MM.1S (cell line): ENCODE results near the gene EZH2.

ENCODE experiments used
- DNase-seq: peaks from one replicate; pipeline ENCODE4 v3.0.0-alpha.2; 2015
- H2AFZ ChIP-seq: fragments of 300-600 bp; sonication (generic); 2 replicates; pipeline ENCODE4 v1.6.0; 2016; ENCODE audit warnings: antibody characterized with exemption, low read length
- H3F3A ChIP-seq: fragments of 300-600 bp; sonication (generic); 2 replicates; pipeline ENCODE4 v1.6.1; 2016; ENCODE audit warnings: mild to moderate bottlenecking, antibody characterized with exemption, low read length, moderate library complexity, mixed read lengths; ENCODE audit not compliant: insufficient read depth
- H3K27ac ChIP-seq: fragments of 300-600 bp; sonication (generic); 2 replicates; pipeline ENCODE4 v1.5.1; 2016; ENCODE audit warnings: mild to moderate bottlenecking, low read length
- H3K27me3 ChIP-seq: fragments of 300-600 bp; sonication (generic); replicated peaks from 2 replicates; pipeline ENCODE4 v1.6.0; 2016; ENCODE audit warnings: low read length; ENCODE audit not compliant: insufficient read depth
- H3K36me3 ChIP-seq: fragments of 300-600 bp; sonication (generic); replicated peaks from 2 replicates; pipeline ENCODE4 v1.6.1; 2016; ENCODE audit warnings: mild to moderate bottlenecking, low read length, mixed read lengths; ENCODE audit not compliant: insufficient read depth
- H3K4me1 ChIP-seq: fragments of 300-600 bp; sonication (generic); 2 replicates; pipeline ENCODE4 v1.6.1; 2016; ENCODE audit warnings: low read length, mixed read lengths
- H3K4me2 ChIP-seq: fragments of 300-600 bp; sonication (generic); 2 replicates; pipeline ENCODE4 v1.6.0; 2016; ENCODE audit warnings: low read depth, low read length
- H3K4me3 ChIP-seq: fragments of 300-600 bp; sonication (generic); 2 replicates; pipeline ENCODE4 v1.5.1; 2016; ENCODE audit warnings: low read length, mixed read lengths
- H3K79me2 ChIP-seq: fragments of 300-600 bp; sonication (generic); 2 replicates; pipeline ENCODE4 v1.6.1; 2016; ENCODE audit warnings: mixed run types, low read length, mixed read lengths
- H3K9ac ChIP-seq: fragments of 300-600 bp; sonication (generic); 2 replicates; pipeline ENCODE4 v1.6.1; 2016; ENCODE audit warnings: low read length, mixed read lengths
- H3K9me2 ChIP-seq: fragments of 300-600 bp; sonication (generic); replicated peaks from 2 replicates; pipeline ENCODE4 v1.6.1; 2016; ENCODE audit warnings: mild to moderate bottlenecking, low read length, mixed read lengths; ENCODE audit not compliant: insufficient read depth
- H3K9me3 ChIP-seq: fragments of 300-600 bp; sonication (generic); replicated peaks from 2 replicates; pipeline ENCODE4 v1.6.1; 2016; ENCODE audit warnings: mild to moderate bottlenecking, low read length, mixed read lengths; ENCODE audit not compliant: insufficient read depth
- H4K20me1 ChIP-seq: fragments of 300-600 bp; sonication (generic); 2 replicates; pipeline ENCODE4 v1.6.1; 2016; ENCODE audit warnings: mild to moderate bottlenecking, low read length, moderate library complexity, mixed read lengths; ENCODE audit not compliant: insufficient read depth
- CTCF ChIP-seq: fragments of 300-600 bp; sonication (generic); IDR thresholded peaks from 2 replicates; pipeline ENCODE4 v1.5.1; 2016; ENCODE audit warnings: antibody characterized with exemption, low read length, mixed read lengths
- EZH2 ChIP-seq: fragments of 300-600 bp; sonication (generic); optimal IDR thresholded peaks from 2 replicates; pipeline ENCODE3; 2017; ENCODE audit warnings: low read depth, mild to moderate bottlenecking, antibody characterized with exemption, low read length, mixed read lengths
- EZH2phosphoT487 ChIP-seq: fragments of 300-600 bp; sonication (generic); IDR thresholded peaks from 2 replicates; pipeline ENCODE4 v1.6.1; 2018; ENCODE audit warnings: antibody characterized with exemption, low read length

The EZH2 gene

GRCh38 chr7:148793590-148793989, 90.5 kb downstream of the EZH2 start:
- no peaks in the 10 kb centered on the region for H3K9me2 ChIP-seq
- H3K4me1 ChIP-seq: peaks cover 4% of the 10 kb centered on the region; the same call in 1 of the 2 replicates
- no peaks in the 10 kb centered on the region for H3K9me3 ChIP-seq
- no peak overlapping the region for H3K9ac ChIP-seq
- H3K36me3 ChIP-seq: peaks cover 61% of the 10 kb centered on the region
- H3K79me2 ChIP-seq: peaks cover 51% of the 10 kb centered on the region
- no peak overlapping the region for H3K4me2 ChIP-seq
- H3K27me3 ChIP-seq: no peaks in the 10 kb centered on the region
- no peak overlapping the region for H3K27ac ChIP-seq
- no peak overlapping the region for H3K4me3 ChIP-seq
- no peaks in the 10 kb centered on the region; the same call in 1 of the 2 replicates for H4K20me1 ChIP-seq
- H2AFZ ChIP-seq: no peak overlapping the region
- H3F3A ChIP-seq: peaks cover 17% of the 10 kb centered on the region; the same call in 1 of the 2 replicates
- DNase-seq: no peak
- TF ChIP-seq EZH2phosphoT487 (no peak), CTCF (no peak), EZH2 (no peak)

- TF ChIP-seq CTCF (no peak), EZH2phosphoT487 (no peak), EZH2 (no peak)
- Histone ChIP-seq H3K79me2 (peaks cover 55% of the 10 kb centered on the region), H4K20me1 (no peaks in the 10 kb centered on the region; the same call in 1 of the 2 replicates), H3F3A (peaks cover 18% of the 10 kb centered on the region; the same call in 1 of the 2 replicates), H3K4me3 (no peak overlapping the region), H3K36me3 (peaks cover 55% of the 10 kb centered on the region), H3K27ac (no peak overlapping the region), H3K4me1 (peaks cover 4% of the 10 kb centered on the region; the same call in 1 of the 2 replicates), H3K9me2 (no peaks in the 10 kb centered on the region), H3K9me3 (no peaks in the 10 kb centered on the region), H3K9ac (no peak overlapping the region), H3K27me3 (no peaks in the 10 kb centered on the region), H3K4me2 (no peak overlapping the region), H2AFZ (no peak overlapping the region)
- DNase-seq: no peak
Observed at GRCh38 chr7:148791546-148791945, 92.5 kb downstream of the EZH2 start.

- peaks cover 4% of the 10 kb centered on the region; the same call in 1 of the 2 replicates for H3K4me1 ChIP-seq
- no peak overlapping the region for H2AFZ ChIP-seq
- no peaks in the 10 kb centered on the region for H3K27me3 ChIP-seq
- DNase-seq: no peak
- no peak overlapping the region for H3K4me2 ChIP-seq
- no peak overlapping the region for H3K4me3 ChIP-seq
- peaks cover 49% of the 10 kb centered on the region for H3K79me2 ChIP-seq
- TF ChIP-seq EZH2phosphoT487 (no peak), CTCF (no peak), EZH2 (no peak)
- H3K27ac ChIP-seq: no peak overlapping the region
- no peaks in the 10 kb centered on the region for H3K9me3 ChIP-seq
- H3K36me3 ChIP-seq: peaks cover 58% of the 10 kb centered on the region
- H3F3A ChIP-seq: peaks cover 12% of the 10 kb centered on the region; the same call in 1 of the 2 replicates
- no peaks in the 10 kb centered on the region; the same call in 1 of the 2 replicates for H4K20me1 ChIP-seq
- no peak overlapping the region for H3K9ac ChIP-seq
- no peaks in the 10 kb centered on the region for H3K9me2 ChIP-seq
Observed at GRCh38 chr7:148790850-148791249, 93.2 kb downstream of the EZH2 start.
